Gastrocnemius medialis (tissue), 4 donors: Measurements from ENCODE around the gene PRRC2A. TPM values are rescaled to one million over a fixed set of nuclear protein-coding genes. Genes with fewer than 3 reads are reported as not detected.

ENCODE experiments used
- ATAC-seq, 2 donors: fragments of 150-250 bp; one replicate each; pipeline ENCODE4 v1.9.1; 2016
- DNase-seq, 2 donors: peaks; one replicate each; pipeline ENCODE4 v3.0.0-alpha.2; 2019
- H3K27ac ChIP-seq, 4 donors: fragments of 200-600 bp; sonication (generic); 1 replicate in 1 of 4; 2 replicates in 3 of 4; pipeline ENCODE4 v1.5.1; 2016 to 2018; ENCODE audit warnings: mild to moderate bottlenecking in 2 of 4, moderate library complexity in 1 of 4
- H3K27me3 ChIP-seq, 3 donors: fragments of 200-600 bp; sonication (generic) in 2 of 3; 1 replicate in 1 of 3; 2 replicates in 2 of 3; pipeline versions ENCODE4 v1.5.1 to v1.6.0; 2016 to 2019; ENCODE audit warnings: mild to moderate bottlenecking in 1 of 3, moderate library complexity in 1 of 3
- H3K36me3 ChIP-seq, 2 donors: fragments of 200-600 bp; sonication (generic) in 1 of 2; one replicate each; pipeline ENCODE4 v1.5.1; 2017 to 2018
- H3K4me1 ChIP-seq, 2 donors: fragments of 200-600 bp; sonication (generic) in 1 of 2; one replicate each; pipeline ENCODE4 v1.5.1; 2016 to 2017; ENCODE audit warnings: mild to moderate bottlenecking in 2 of 2
- H3K4me3 ChIP-seq, 4 donors: fragments of 200-600 bp; sonication (generic) in 3 of 4; 1 replicate in 1 of 4; 2 replicates in 3 of 4; pipeline ENCODE4 v1.5.1; 2016 to 2019; ENCODE audit warnings: mild to moderate bottlenecking in 2 of 4
- H3K9me3 ChIP-seq, 3 donors: fragments of 200-600 bp; sonication (generic) in 2 of 3; 1 replicate in 1 of 3; 2 replicates in 2 of 3; pipeline ENCODE4 v1.5.1; 2016 to 2019
- POLR2A ChIP-seq, 2 donors: fragments of 450-650 bp; IDR thresholded peaks; one replicate each; pipeline ENCODE4 v1.6.1; 2017; ENCODE audit warnings: antibody characterized with exemption in 2 of 2, mild to moderate bottlenecking in 2 of 2, moderate library complexity in 2 of 2
- in situ Hi-C, 4 donors: fragments of 200-750 bp; cut with MboI; loops; one replicate each; pipeline versions ENCODE4 v1.15.0 to v1.8.0; 2017; ENCODE audit warnings: low sequenced_read_pairs in 4 of 4
- intact Hi-C: fragments of 100-400 bp; cut with DNase I; formaldehyde crosslinking; loops from one replicate; pipeline ENCODE4 v1.15.1; 2023; ENCODE audit warnings: low total_unique reads
- total RNA-seq, 4 donors: library from RNA; depleted of rRNA; stranded (reverse); fragments of >200 nt; gene quantifications; one replicate each; pipeline versions ENCODE4 v1.1.0 to v1.2.3, GENCODE V29; 2016
- TF ChIP-seq, protein P1 (sequence below), 5 experiments: fragments of 450-650 bp in 3 of 5; fragments of 200-600 bp in 2 of 5; sonication (generic) in 2 of 5; IDR thresholded peaks in 4 of 5; conservative IDR thresholded peaks in 1 of 5; 1 replicate in 4 of 5; 2 replicates in 1 of 5; pipeline ENCODE4 v1.5.1; 2016 to 2019; ENCODE audit warnings: antibody characterized with exemption in 5 of 5, mild to moderate bottlenecking in 3 of 5, moderate library complexity in 3 of 5

Gene PRRC2A
- total RNA-seq, 4 donors from 2014 or later, result 38.9 to 67.7 (median 52.0) TPM

- H3K27me3 ChIP-seq, result no peaks in the 10 kb centered on the region
- TF ChIP-seq, protein P1, sequence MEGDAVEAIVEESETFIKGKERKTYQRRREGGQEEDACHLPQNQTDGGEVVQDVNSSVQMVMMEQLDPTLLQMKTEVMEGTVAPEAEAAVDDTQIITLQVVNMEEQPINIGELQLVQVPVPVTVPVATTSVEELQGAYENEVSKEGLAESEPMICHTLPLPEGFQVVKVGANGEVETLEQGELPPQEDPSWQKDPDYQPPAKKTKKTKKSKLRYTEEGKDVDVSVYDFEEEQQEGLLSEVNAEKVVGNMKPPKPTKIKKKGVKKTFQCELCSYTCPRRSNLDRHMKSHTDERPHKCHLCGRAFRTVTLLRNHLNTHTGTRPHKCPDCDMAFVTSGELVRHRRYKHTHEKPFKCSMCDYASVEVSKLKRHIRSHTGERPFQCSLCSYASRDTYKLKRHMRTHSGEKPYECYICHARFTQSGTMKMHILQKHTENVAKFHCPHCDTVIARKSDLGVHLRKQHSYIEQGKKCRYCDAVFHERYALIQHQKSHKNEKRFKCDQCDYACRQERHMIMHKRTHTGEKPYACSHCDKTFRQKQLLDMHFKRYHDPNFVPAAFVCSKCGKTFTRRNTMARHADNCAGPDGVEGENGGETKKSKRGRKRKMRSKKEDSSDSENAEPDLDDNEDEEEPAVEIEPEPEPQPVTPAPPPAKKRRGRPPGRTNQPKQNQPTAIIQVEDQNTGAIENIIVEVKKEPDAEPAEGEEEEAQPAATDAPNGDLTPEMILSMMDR (IDR thresholded peaks at IDR 0.05 in 4 of 5, conservative IDR thresholded peaks at IDR 0.05 in 1 of 5), result no peak
- DNase-seq (no peak), ATAC-seq (no peak)
- peak overlapping the region; percentile 91 to 97 (median 96) for H3K27ac ChIP-seq
- no peaks in the 10 kb centered on the region for H3K9me3 ChIP-seq
- in situ Hi-C loops, result no loop called here
- H3K4me1 ChIP-seq, result peaks cover 19 to 21% of the 10 kb centered on the region in 2 donors
- intact Hi-C loops, result loop anchor here (2.0 to 10.0 kb wide), 2 partner anchors 75 to 1007 kb away; partner anchors contain the start of genes ATP6V1G2, MRPS18B, NFKBIL1 and PPP1R10
- peak overlapping the region in 3 of 4 donors; percentile 69 to 85 (median 79) for H3K4me3 ChIP-seq
- H3K36me3 ChIP-seq, result peaks cover 5 to 43% of the 10 kb centered on the region in 2 donors
Measured at GRCh38 chr6:31621991-31622390, 1.5 kb downstream of the PRRC2A start.

DNA sequence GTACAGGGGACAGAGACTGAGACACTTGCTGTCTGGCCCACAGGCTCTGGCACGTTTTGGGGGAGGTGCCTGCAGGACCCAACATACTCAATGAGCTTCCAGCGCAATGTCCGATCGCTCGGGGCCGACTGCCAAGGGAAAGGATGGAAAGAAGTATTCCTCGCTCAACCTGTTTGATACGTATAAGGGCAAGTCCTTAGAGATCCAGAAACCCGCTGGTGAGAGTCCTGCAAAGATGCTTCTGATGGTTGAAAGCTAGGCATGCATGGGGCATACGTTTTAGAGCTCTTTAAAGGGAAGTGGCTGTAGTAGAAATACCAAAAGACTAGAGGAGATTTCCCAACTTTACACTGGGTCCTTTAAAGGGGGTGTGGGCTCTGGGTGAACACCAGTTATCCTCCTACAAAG lies 2.2 kb downstream of the PRRC2A start:
- intact Hi-C loops (loop anchor here (10.0 kb wide), 1 partner anchor 1008 kb away; the partner anchor contains the start of genes MRPS18B and PPP1R10), in situ Hi-C loops (no loop called here)
- Histone ChIP-seq H3K36me3 (peaks cover 6 to 50% of the 10 kb centered on the region in 2 donors), H3K4me3 (no peak overlapping the region), H3K27me3 (no peaks in the 10 kb centered on the region), H3K9me3 (no peaks in the 10 kb centered on the region), H3K4me1 (peaks cover 19 to 21% of the 10 kb centered on the region in 2 donors), H3K27ac (peak overlapping the region in 3 of 4 donors; percentile 91 to 97 (median 94))
- DNase-seq (no peak), ATAC-seq (no peak)
- no peak for TF ChIP-seq POLR2A (IDR thresholded peaks at IDR 0.05)
- TF ChIP-seq, protein P1 (IDR thresholded peaks at IDR 0.05 in 4 of 5, conservative IDR thresholded peaks at IDR 0.05 in 1 of 5), result no peak

- H3K4me1 ChIP-seq, result peaks cover 19 to 21% of the 10 kb centered on the region in 2 donors
- in situ Hi-C loops, result no loop called here
- intact Hi-C loops, result loop anchor here (10.0 kb wide), 1 partner anchor 1009 kb away; the partner anchor contains the start of genes MRPS18B and PPP1R10
Measured at GRCh38 chr6:31624070-31624469, 3.6 kb downstream of the PRRC2A start.

DNA sequence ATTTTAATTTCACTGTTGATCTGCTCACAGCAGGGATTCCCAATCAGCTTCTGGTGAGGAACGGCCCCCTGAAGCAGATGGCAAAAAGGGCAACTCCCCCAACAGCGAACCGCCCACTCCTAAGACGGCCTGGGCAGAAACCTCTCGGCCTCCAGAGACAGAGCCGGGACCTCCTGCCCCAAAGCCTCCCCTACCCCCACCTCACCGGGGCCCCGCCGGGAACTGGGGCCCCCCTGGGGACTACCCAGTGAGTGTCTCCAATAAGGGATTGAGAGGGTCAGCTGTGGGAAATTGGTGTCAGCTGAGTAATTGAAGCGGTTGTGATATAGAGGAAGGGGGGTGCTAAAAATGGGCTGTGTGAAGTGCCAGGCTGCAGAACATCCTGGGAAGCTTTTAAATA lies 6.4 kb downstream of the PRRC2A start:
- H3K4me1 ChIP-seq, result peaks cover 6 to 10% of the 10 kb centered on the region in 2 donors
- in situ Hi-C loops, result no loop called here
- TF ChIP-seq, protein P1 (IDR thresholded peaks at IDR 0.05 in 4 of 5, conservative IDR thresholded peaks at IDR 0.05 in 1 of 5), result no peak
- no peak for TF ChIP-seq POLR2A (IDR thresholded peaks at IDR 0.05)
- no peaks in the 10 kb centered on the region for H3K9me3 ChIP-seq
- H3K36me3 ChIP-seq, result peaks cover 8 to 93% of the 10 kb centered on the region in 2 donors
- ATAC-seq (no peak), DNase-seq (no peak)
- no peak overlapping the region for H3K4me3 ChIP-seq
- H3K27ac ChIP-seq, result no peak overlapping the region
- H3K27me3 ChIP-seq, result no peaks in the 10 kb centered on the region
- intact Hi-C loops, result loop anchor here (10.0 kb wide), 1 partner anchor 1012 kb away; the partner anchor contains the start of genes MRPS18B and PPP1R10

More at GRCh38 chr6:31624070-31624469, 3.6 kb downstream of the PRRC2A start:
- H3K27ac ChIP-seq, result no peak overlapping the region
- ATAC-seq (no peak), DNase-seq (no peak)
- peaks cover 8 to 64% of the 10 kb centered on the region in 2 donors for H3K36me3 ChIP-seq
- no peak overlapping the region for H3K4me3 ChIP-seq
- no peak for TF ChIP-seq POLR2A (IDR thresholded peaks at IDR 0.05)
- TF ChIP-seq, protein P1 (IDR thresholded peaks at IDR 0.05 in 4 of 5, conservative IDR thresholded peaks at IDR 0.05 in 1 of 5), result no peak
- no peaks in the 10 kb centered on the region for H3K27me3 ChIP-seq
- no peaks in the 10 kb centered on the region for H3K9me3 ChIP-seq
